VCaP (cell line): Measurements from ENCODE around the gene BTBD3.
A peak's percentile ranks its signal among the peaks of the same experiment; 100 is the strongest.

Source experiments
- H3K27ac ChIP-seq: fragments of 450-650 bp; 2 replicates; pipeline ENCODE4 v1.5.1; 2017
- TF ChIP-seq, protein P1 (sequence below): fragments of 450-650 bp; conservative IDR thresholded peaks from 2 replicates; pipeline ENCODE4 v1.5.1; 2017; ENCODE audit warnings: mild to moderate bottlenecking, moderate library complexity

BTBD3 gene

GRCh38 chr20:11905460-11906179, 12.1 kb upstream of the BTBD3 start:
- H3K27ac ChIP-seq: no peak overlapping the region
- TF ChIP-seq, protein P1, sequence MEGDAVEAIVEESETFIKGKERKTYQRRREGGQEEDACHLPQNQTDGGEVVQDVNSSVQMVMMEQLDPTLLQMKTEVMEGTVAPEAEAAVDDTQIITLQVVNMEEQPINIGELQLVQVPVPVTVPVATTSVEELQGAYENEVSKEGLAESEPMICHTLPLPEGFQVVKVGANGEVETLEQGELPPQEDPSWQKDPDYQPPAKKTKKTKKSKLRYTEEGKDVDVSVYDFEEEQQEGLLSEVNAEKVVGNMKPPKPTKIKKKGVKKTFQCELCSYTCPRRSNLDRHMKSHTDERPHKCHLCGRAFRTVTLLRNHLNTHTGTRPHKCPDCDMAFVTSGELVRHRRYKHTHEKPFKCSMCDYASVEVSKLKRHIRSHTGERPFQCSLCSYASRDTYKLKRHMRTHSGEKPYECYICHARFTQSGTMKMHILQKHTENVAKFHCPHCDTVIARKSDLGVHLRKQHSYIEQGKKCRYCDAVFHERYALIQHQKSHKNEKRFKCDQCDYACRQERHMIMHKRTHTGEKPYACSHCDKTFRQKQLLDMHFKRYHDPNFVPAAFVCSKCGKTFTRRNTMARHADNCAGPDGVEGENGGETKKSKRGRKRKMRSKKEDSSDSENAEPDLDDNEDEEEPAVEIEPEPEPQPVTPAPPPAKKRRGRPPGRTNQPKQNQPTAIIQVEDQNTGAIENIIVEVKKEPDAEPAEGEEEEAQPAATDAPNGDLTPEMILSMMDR: no peak

DNA sequence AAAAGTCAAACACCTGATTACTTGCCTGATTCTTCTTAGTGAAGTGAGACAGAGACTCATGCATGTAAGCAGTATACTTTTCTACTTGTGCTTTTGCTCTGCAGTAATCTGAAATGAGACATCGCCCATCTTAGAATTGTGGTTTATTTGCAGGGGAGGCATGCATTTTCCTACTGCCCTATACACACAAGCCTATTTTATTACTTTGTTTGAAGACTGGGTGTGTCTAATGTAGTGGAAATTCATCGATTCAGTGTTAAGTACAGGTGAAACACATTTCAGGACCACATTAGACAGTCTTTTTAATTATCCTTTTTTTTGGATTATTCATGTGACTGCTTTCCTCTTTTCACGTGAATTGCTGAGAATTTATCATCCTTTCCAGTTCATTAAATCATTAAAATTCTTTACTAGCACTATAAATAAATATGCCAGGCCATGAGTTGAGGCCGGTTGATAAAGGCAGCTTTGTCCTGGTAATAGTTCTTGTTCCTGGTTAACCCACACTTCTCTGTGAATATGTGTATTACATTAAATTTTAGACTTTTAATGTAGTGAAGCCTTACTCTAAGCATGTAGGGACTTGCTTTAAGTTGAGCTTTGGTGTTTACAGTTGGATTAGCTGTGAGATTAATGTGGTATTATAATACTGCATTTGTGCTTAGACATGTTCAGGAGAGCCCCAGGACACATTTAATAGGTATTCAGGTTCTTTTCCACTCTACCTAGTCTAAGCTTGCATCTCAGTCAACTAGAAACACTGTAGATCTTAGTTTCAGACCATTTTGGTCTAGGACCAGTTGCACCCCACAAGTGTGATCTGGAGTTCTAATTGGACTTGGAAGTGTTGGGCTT, 10.8 kb upstream of the BTBD3 start:
- TF ChIP-seq, protein P1: no peak
- H3K27ac ChIP-seq: peak overlapping the region; percentile 51

GRCh38 chr20:11907621-11908020, 10.1 kb upstream of the BTBD3 start:
- TF ChIP-seq, protein P1: no peak
- peak overlapping the region; percentile 51 for H3K27ac ChIP-seq

DNA sequence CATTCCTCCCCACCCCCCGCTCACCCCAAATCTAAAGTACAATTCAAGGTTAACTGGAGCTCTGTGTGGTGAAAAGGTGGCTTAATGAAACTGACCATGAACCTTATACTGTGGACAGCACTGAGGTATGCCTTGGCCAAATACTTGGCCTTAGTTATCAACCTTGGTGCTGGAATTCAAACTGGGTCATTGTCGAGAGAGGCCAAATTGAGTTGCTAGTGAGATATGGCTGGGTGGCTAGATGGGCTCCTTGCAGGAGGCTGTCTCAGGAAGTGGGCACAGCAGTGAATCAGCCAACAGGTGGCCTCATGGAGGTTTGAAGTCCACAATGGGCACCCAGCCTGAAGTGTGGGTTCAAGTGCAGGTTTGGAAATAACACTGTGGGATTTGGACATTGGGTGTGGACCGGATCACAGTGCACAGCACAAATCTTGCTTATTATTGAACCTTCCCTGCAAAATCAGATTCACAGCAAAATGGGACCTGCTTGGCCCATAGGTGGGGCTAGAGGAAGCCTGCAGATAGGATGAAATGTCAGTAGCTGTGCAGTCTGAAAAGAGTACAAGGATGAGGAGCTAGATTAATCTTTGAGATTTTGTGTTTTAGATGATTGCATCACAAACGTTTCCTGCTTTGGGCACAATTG, 5.6 kb upstream of the BTBD3 start:
- TF ChIP-seq, protein P1: peak; percentile 84
- no peak overlapping the region for H3K27ac ChIP-seq

- TF ChIP-seq, protein P1: peak; percentile 40; the same call in 1 of the 2 replicates
- no peak overlapping the region for H3K27ac ChIP-seq
These were observed 4.9 kb upstream of the BTBD3 start for GRCh38 chr20:11912659-11913415.

- TF ChIP-seq, protein P1: no peak
- no peak overlapping the region for H3K27ac ChIP-seq
These were observed 725 bp downstream of the BTBD3 start for GRCh38 chr20:11918391-11918845.
